Stimulated activated CD8-positive, alpha-beta memory T cell treated with anti-CD3 and anti-CD28 coated beads, Interleukin-7, amount 100 ng/mL, for 1 hour (primary cell): ENCODE measurements around the gene ADRA2C.

Experiments used
- DNase-seq, 2 donors: peaks; one replicate each; pipeline ENCODE4 v3.0.0-alpha.2; 2020; ENCODE audit warnings: low read depth in 2 of 2

ADRA2C gene

GRCh38 chr4:3733195-3733594 is 33.0 kb upstream of the ADRA2C start:
- no peak for DNase-seq

- DNase-seq, result no peak
Measured at GRCh38 chr4:3735196-3735595, 31.0 kb upstream of the ADRA2C start.

- no peak for DNase-seq
Measured at GRCh38 chr4:3736290-3736689, 29.9 kb upstream of the ADRA2C start.

GRCh38 chr4:3736806-3737205 is 29.4 kb upstream of the ADRA2C start:
- no peak for DNase-seq

- no peak for DNase-seq
Measured at GRCh38 chr4:3739577-3739976, 26.6 kb upstream of the ADRA2C start.

GRCh38 chr4:3740256-3740655 is 25.9 kb upstream of the ADRA2C start:
- no peak for DNase-seq

GRCh38 chr4:3741217-3742011 is 24.8 kb upstream of the ADRA2C start:
- DNase-seq, result no peak

GRCh38 chr4:3742610-3743009 is 23.6 kb upstream of the ADRA2C start:
- no peak for DNase-seq

GRCh38 chr4:3744232-3744631 is 22.0 kb upstream of the ADRA2C start:
- DNase-seq, result no peak

GRCh38 chr4:3744901-3745300 is 21.3 kb upstream of the ADRA2C start:
- no peak for DNase-seq

- no peak for DNase-seq
Measured at GRCh38 chr4:3745886-3746656, 20.1 kb upstream of the ADRA2C start.

- DNase-seq, result no peak
Measured at GRCh38 chr4:3746701-3747580, 19.2 kb upstream of the ADRA2C start.

- no peak for DNase-seq
Measured at GRCh38 chr4:3747581-3747904, 18.6 kb upstream of the ADRA2C start.

GRCh38 chr4:3748136-3748898 is 17.9 kb upstream of the ADRA2C start:
- no peak for DNase-seq

- no peak for DNase-seq
Measured at GRCh38 chr4:3749081-3749480, 17.1 kb upstream of the ADRA2C start.

- no peak for DNase-seq
Measured at GRCh38 chr4:3750334-3750733, 15.9 kb upstream of the ADRA2C start.

GRCh38 chr4:3752022-3752421 is 14.2 kb upstream of the ADRA2C start:
- DNase-seq, result no peak

GRCh38 chr4:3753726-3754412 is 12.3 kb upstream of the ADRA2C start:
- DNase-seq, result no peak

GRCh38 chr4:3756343-3757059 is 9.7 kb upstream of the ADRA2C start:
- no peak for DNase-seq

GRCh38 chr4:3759236-3759635 is 6.9 kb upstream of the ADRA2C start:
- no peak for DNase-seq
